Erythroblast (primary cell): ENCODE results near the gene HASPIN.
"Not testable (repeated sequence)": the region's sequence is repeated elsewhere in the genome, so short reads cannot be mapped to it uniquely, and the experiment has no call there.

ENCODE experiments used
- GATA1 ChIP-seq: IDR thresholded peaks from 2 replicates; pipeline ENCODE4 v1.6.1; 2011; ENCODE audit warnings: low read depth, mild to moderate bottlenecking, control low read depth, low read length, moderate library complexity
- POLR2A ChIP-seq: IDR thresholded peaks from 2 replicates; pipeline ENCODE4 v1.6.1; 2011; ENCODE audit warnings: mild to moderate bottlenecking, low read length

DNA sequence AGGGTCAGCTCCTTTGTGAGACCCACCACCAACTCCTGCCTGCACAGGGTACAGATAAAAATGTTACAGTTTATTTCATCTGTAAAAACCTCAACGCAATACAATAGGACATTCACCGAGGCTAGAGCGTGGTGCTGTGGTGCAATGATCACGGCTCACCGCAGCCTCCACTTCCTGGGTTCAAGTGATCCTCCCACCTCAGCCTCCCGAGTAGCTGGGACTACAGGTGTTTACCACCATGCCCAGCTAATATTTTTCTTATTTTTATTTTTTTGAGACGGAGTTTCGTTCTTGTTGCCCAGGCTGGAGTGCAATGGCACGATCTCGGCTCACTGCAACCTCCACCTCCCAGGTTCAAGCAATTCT lies 11.2 kb downstream of the HASPIN start:
- TF ChIP-seq POLR2A, GATA1: not testable (repeated sequence)
